ENCODE data around the gene UBE2D2. TPM values are rescaled to one million over a fixed set of nuclear protein-coding genes. Genes with fewer than 3 reads are reported as not detected.

Gene UBE2D2
- polyA plus RNA-seq, 3 donors from 2014 or later = 231 to 328 (median 243) TPM

DNA sequence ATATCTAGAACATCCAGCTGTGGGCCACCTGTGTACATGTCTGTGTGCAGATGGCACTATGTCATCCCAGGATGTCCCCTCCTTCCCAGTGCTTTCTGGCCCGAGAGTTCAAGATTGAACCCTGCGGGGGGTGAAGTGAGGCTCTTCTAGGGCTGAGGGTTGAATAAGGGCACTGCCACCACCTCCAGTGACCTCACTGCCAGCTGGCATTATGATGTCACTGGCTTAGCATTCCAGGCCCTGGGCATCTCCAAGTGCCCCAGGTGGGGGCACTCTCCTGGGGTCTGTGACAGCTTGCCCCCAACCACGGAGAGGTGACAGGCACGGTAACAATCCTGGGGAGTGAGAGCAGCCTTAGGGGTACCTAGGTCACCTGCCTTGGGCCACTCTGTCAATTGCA lies 114.1 kb downstream of the UBE2D2 start:
- Mint-ChIP-seq H3K36me3 (peaks cover 3 to 7% (median 4%) of the 10 kb centered on the region in 3 donors), H3K9me3 (no peaks in the 10 kb centered on the region), H3K27ac (peak overlapping the region; percentile 79 to 92 (median 87)), H3K4me1 (peaks cover 90 to 94% of the 10 kb centered on the region in 2 donors), H3K27me3 (ENCODE audit: low read depth in 3 of 3) (peaks cover 2 to 7% (median 5%) of the 10 kb centered on the region in 3 donors), H3K4me3 (peak overlapping the region; percentile 30 to 77 (median 63))
- DNase-seq = no peak

DNA sequence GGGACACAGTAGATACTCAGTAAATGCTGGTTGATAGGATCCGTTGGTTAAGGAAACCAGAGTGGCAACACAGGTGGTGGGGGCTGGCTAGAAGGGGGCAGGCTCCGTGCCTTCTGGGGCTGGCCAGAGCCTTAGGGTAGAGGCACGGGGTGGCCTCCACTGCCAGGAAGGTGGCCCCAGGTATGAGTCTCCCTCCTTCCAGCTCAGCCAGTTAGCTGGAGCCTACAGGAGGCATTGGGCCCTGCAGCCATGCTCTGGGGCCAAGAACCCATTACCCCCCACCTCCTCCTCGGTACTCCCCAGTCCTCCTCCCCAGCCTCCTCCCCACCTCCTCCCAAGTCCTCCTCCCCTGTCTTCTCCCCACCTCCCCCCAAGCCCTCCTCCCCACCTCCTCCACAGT lies 114.7 kb downstream of the UBE2D2 start:
- peaks cover 84 to 89% of the 10 kb centered on the region in 2 donors for H3K4me1 Mint-ChIP-seq
- no peaks in the 10 kb centered on the region for H3K9me3 Mint-ChIP-seq
- H3K27me3 Mint-ChIP-seq (ENCODE audit: low read depth in 3 of 3) = peaks cover 0 to 2% (median 2%) of the 10 kb centered on the region in 3 donors
- no peak for DNase-seq
- peak overlapping the region; percentile 44 to 92 (median 84) for H3K27ac Mint-ChIP-seq
- peaks cover 3 to 7% (median 5%) of the 10 kb centered on the region in 3 donors for H3K36me3 Mint-ChIP-seq
- H3K4me3 Mint-ChIP-seq = peak overlapping the region in 4 of 5 donors; percentile 20 to 65 (median 50)

DNA sequence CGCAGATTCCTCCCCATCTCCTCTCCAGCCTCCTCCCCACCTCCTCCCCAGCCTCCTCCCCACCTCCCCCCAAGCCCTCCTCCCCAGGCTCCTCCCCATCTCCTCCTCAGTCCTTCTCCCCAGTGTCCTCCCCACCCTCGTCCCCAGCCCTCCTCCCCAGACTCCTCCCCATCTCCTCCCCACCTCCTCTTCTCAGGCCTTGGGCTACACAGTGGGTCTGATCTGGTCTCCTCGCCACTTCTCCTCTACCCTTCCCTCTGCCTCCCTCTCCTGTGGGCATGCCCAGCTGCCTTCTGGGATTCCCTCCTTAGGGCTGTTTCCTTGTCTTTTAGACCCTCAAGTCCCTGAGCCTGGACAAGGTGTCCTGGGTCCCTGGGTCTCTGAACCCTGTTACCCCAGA lies 115.3 kb downstream of the UBE2D2 start:
- Mint-ChIP-seq H3K9me3 (no peaks in the 10 kb centered on the region), H3K4me1 (peaks cover 79 to 86% of the 10 kb centered on the region in 2 donors), H3K4me3 (peak overlapping the region in 1 of 5 donors; percentile 50), H3K36me3 (peaks cover 3 to 7% (median 5%) of the 10 kb centered on the region in 3 donors), H3K27ac (peak overlapping the region; percentile 67 to 94 (median 86)), H3K27me3 (ENCODE audit: low read depth in 3 of 3) (peaks cover 0 to 2% (median 2%) of the 10 kb centered on the region in 3 donors)
- no peak for DNase-seq

DNA sequence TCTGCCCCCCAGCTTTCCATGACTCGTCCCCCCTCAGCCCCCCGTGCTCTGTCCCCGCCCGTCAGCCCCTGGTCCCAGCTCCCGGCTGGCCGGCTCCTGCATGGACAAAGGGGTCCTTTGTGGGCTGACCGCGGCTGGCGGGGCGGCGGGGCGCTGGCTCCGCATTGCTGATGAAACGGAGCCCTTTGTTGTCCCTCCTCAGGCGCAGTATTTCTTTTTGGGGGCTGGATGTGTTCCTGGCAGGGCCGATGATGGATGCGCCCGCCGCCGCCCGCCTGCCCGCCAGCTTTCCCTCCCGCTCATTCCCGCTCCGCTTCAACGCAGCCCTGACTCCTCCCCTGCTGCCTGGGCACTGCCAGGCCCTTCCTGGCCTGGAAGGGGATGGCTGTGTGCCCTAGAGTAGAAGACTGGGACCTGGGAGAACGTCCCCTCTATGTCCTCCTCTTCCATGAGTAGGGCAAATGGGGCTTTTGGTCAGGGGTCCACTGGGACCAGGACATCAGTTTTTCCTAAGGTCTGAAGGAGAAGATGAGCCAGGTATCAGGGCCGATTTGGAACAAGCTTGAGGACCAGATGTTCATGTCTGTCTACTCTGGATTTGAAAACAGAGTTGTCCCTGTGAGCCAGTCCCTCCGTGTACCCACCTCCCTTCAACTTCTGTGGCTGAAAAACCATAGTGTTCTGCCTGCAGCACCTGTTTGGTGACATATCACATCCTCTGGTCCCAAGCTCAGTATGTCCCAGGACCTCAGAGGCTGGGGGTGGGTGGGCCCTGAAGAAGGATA lies 116.0 kb downstream of the UBE2D2 start:
- no peaks in the 10 kb centered on the region for H3K9me3 Mint-ChIP-seq
- H3K36me3 Mint-ChIP-seq = peaks cover 3 to 7% (median 5%) of the 10 kb centered on the region in 3 donors
- no peak for DNase-seq
- H3K27ac Mint-ChIP-seq = peak overlapping the region; percentile 81 to 94 (median 90)
- H3K4me1 Mint-ChIP-seq = peaks cover 72 to 81% of the 10 kb centered on the region in 2 donors
- peaks cover 0 to 4% (median 2%) of the 10 kb centered on the region in 3 donors for H3K27me3 Mint-ChIP-seq (ENCODE audit: low read depth in 3 of 3)
- peak overlapping the region; percentile 47 to 72 (median 52) for H3K4me3 Mint-ChIP-seq

Other genes with a start within 250 kb of the UBE2D2 start
- 100 to 1,000 TPM; 340 to 565 (median 409) TPM for gene PAIP2, start 219.5 kb upstream of the UBE2D2 start, polyA plus RNA-seq
- under 1 TPM in 1 of 3 donors, not detected in 2; 0.19 TPM for gene SLC23A1, start 178.0 kb upstream of the UBE2D2 start, polyA plus RNA-seq
- gene MZB1, start 171.4 kb upstream of the UBE2D2 start, polyA plus RNA-seq = 1 to 10 TPM; 1.3 to 2.9 (median 2.8) TPM
- 1 to 10 TPM in 1 of 3 donors, under 1 TPM in 1, not detected in 1; 0.39 to 1.4 TPM for gene PROB1, start 166.2 kb upstream of the UBE2D2 start, polyA plus RNA-seq
- gene SPATA24, start 157.2 kb upstream of the UBE2D2 start, polyA plus RNA-seq = 1 to 10 TPM in 2 of 3 donors, not detected in 1; 4.5 to 5.6 TPM
- gene DNAJC18, start 121.8 kb upstream of the UBE2D2 start, polyA plus RNA-seq = 1 to 10 TPM in 2 of 3 donors, not detected in 1; 3.7 to 4.3 TPM
- under 1 TPM in 1 of 3 donors, not detected in 2; 0.73 TPM for gene ECSCR, start 98.6 kb upstream of the UBE2D2 start, polyA plus RNA-seq
- gene SMIM33, start 90.3 kb upstream of the UBE2D2 start, polyA plus RNA-seq = not detected
- 100 to 1,000 TPM in 2 of 3 donors, 10 to 100 TPM in 1; 67.8 to 150 (median 142) TPM for gene STING1, start 78.6 kb upstream of the UBE2D2 start, polyA plus RNA-seq
- 100 to 1,000 TPM; 339 to 410 (median 385) TPM for gene CXXC5, start 87.0 kb downstream of the UBE2D2 start, polyA plus RNA-seq
- under 1 TPM in 1 of 3 donors, not detected in 2; 0.14 TPM for gene PSD2, start 234.5 kb downstream of the UBE2D2 start, polyA plus RNA-seq